Measurements from ENCODE around the gene EIF5. TPM values are rescaled to one million over a fixed set of nuclear protein-coding genes. Genes with fewer than 3 reads are reported as not detected.
A peak's percentile ranks its signal among the peaks of the same experiment; 100 is the strongest.

The EIF5 gene
- total RNA-seq: 100 to 1,000 TPM; 191 to 232 TPM
- long read RNA-seq, donor 1, full-length matches to known transcripts: 54 of 105 reads
- long read RNA-seq, donor 1, partial matches to known transcripts: 41 of 105 reads
- long read RNA-seq, donor 1, other reads (novel, unspliced or antisense): 10 of 105 reads
- long read RNA-seq, donor 2, full-length matches to known transcripts: 17 of 309 reads
- long read RNA-seq, donor 2, partial matches to known transcripts: 273 of 309 reads
- long read RNA-seq, donor 2, other reads (novel, unspliced or antisense): 19 of 309 reads

GRCh38 chr14:103333754-103334643, at the start of gene EIF5:
Gene EIF5, plus strand, starts transcription at chr14:103334237. Its CDS starts 1,624 bp downstream, at chr14:103335861.
- intact Hi-C loops (cut with DNase I): loop anchor here in 1 of 2 donors (10.0 kb wide), 1 partner anchor 51 kb away; the partner anchor contains the start of gene MARK3
- peak; percentile 100 for DNase-seq (ENCODE audit: low spot score)

DNA sequence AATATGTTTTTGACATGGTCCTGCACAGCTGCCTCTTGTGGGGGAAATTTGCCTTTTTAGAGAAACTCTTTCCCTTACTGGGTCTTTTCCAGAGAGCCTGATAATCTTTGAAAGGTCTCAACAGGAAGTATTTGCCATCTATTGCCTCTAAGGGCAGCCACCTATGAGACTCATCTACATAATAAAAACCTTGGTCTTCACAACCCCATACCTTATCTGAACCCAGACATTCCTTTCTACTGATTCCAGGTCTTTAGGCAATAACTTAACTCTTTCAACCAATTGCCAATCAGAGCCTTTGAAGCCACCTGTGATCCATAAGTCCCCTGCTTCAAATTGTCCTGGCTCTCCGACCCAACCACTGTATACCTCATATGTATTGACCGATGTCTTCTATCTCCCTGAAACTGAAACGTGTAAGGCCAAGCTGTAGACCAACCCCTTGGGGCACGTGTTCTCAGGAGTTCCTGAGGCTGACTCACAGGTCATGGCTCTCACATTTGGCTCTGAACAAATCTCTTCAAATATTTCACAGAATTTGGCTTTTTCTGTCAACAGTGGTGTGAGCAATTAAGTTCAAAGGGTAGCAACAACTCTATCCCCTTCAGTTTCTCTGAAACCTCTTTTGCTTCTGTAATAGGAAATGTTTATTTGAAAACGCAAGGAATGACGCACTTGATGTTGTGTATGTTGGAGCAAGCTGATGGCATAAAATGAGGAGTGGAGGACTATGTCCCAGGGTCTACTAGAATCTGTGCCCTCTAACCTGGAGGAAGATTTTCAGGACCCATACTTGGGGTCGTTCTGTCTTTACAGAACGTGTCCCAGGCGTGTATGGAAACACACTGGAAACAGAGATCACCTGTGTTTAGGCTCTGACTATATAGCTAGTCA, 49.2 kb upstream of the EIF5 start:
- peak; percentile 34 for DNase-seq (ENCODE audit: low spot score)
- intact Hi-C loops (cut with DNase I): no loop called here

- peak; percentile 1 for DNase-seq (ENCODE audit: low spot score)
- intact Hi-C loops (cut with DNase I): no loop called here
These were observed 47.6 kb upstream of the EIF5 start for GRCh38 chr14:103286460-103286859.

DNA sequence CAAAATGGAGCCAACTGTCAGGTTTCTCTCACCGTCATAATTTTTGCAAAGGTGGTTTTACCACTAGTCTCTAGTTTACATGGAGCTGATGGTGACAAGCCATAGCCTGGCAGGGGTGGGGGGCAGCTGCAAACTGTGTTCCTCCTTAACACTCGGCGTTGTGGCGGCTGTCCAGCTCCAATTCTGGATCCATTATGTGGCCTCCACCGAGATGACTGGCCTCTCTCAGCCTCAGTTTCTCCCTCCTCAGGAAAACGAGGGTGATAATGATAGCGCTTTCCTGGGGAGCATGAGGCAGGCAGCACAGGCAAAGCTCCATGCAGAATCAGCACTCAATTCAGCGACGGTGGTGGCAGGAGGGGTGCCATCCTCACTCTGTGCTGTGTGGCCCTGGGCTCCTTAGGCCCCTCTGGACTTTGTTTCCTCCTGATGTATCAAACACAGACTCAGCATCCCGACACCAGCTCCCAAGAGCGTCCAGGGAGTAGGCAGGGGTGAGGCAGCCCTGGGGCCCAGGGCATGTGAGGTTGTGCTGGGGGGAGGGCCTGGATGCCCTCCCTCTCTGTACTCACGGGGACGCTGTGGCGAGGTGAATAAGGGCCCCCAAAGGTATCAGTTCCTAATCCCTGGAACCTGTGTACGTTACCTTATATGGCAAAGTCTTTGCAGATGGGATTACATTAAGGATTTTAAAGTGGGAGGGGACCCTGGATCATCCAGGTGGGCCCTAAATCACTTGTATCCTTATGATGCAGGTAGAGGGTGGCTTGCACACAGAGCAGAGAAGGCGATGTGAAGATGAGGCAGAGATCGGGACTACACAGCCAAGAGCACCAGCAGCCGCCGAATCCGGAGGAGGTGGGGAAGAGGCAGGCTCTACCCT, 46.8 kb upstream of the EIF5 start:
- peak; percentile 69 for DNase-seq (ENCODE audit: low spot score)
- intact Hi-C loops (cut with DNase I): no loop called here

DNA sequence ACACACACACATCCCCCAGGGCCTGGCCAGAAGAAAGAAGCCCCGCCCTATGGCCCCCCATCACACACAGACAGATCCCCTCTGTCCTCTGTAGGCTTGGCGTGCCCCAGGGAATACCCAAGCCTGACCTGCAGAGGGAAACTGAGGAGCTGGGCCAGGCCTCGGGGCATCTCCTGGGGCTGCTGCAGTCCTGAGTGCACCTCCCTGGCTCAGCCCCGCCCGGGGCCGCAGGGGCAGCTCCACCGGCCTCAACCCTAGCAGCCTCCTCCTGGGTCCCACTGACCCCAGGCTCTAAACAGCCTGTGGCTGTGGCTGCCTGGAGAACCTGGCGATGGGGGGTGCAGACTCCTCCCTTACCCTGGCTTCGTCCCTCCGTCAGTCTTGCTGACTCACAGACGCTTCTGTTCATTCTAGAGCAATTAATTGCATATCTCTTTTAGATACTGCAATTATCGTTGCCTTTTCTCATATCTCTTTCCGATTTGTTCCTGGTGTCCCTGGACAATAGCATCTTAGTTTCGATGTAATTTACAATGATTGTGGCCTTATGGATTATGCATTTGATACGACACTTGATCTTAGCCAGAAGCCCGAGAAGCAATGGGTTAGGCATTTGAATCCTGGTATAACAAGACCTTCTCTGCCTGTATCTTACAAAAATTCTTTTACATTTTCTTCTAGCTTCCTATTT, 45.8 kb upstream of the EIF5 start:
- peak; percentile 76 for DNase-seq (ENCODE audit: low spot score)
- intact Hi-C loops (cut with DNase I): no loop called here

GRCh38 chr14:103290056-103290455, 44.0 kb upstream of the EIF5 start:
- intact Hi-C loops (cut with DNase I): loop anchor here (5.0 kb wide), 3 partner anchors 103 to 213 kb away; no protein-coding TSS in a partner anchor
- peak; percentile 23 for DNase-seq (ENCODE audit: low spot score)

GRCh38 chr14:103290494-103290893, 43.5 kb upstream of the EIF5 start:
- DNase-seq (ENCODE audit: low spot score): peak; percentile 74
- intact Hi-C loops (cut with DNase I): loop anchor here (5.0 kb wide), 3 partner anchors 103 to 213 kb away; no protein-coding TSS in a partner anchor

DNA sequence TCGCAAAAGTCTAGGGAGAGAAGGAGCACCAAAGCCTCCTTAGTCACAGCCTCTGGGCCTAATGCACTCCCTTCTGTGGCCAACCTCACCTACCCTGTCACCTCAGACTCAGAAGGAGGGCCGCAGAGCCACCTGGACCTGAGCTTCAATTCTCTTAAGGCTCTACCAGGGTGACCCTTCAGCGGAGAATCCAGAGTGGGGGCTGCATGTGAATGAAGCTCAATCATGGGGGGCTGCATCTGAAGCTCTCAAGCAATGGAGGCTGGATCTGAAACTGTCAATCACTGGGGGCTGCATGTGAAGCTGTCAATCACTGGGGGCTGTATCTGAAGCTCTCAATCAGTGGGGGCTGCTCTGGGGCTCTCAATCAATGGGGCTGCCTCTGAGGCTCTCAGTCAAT, 43.1 kb upstream of the EIF5 start:
- DNase-seq (ENCODE audit: low spot score): peak; percentile 32
- intact Hi-C loops (cut with DNase I): loop anchor here (5.0 kb wide), 3 partner anchors 104 to 214 kb away; no protein-coding TSS in a partner anchor

DNA sequence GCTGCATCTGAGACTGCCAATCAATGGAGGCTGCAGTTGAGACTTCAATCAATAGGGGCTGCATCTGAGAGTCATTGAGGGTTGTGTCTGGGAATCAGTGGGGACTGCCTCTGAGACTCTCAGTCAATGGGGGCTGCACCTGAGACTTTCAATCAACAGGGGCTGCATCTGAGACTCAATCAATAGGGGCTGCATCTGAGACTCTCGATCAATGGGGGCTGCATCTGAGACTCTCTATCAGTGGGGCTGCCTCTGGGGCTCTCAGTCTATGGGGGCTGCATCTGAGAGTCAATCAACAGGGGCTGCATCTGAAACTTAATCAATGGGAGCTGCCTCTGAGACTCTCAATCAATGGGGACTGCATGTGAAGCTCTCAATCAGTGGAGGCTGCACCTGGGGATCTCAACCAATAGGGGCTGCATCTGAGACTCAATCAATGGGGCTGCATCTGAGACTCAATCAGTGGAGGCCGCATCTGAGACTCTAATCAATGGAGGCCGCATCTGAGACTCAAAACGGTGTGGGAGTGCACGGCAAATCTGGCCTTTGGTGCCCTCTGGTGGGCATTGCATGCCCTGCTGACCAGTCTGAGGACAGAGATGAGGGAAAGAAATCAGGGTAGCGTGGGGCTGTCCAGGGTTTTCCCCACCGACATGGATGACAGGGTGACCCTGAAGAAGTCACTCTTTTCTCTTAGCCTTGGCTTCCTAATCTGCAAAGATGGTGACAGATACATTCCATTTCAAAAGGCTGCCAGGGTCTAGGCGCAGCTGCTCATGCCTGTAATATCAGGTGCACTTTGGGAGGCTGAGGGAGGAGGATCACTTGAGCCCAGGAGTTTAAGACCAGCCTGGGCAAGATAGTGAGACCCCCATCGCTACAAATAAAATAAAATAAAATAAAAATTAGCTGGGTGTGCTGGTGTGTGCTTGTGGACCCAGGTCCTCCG, 41.3 kb upstream of the EIF5 start:
- DNase-seq (ENCODE audit: low spot score): peak; percentile 93
- intact Hi-C loops (cut with DNase I): loop anchor here (2.0 to 5.0 kb wide), 4 partner anchors 105 to 215 kb away; no protein-coding TSS in a partner anchor

GRCh38 chr14:103293465-103293864, 40.6 kb upstream of the EIF5 start:
- intact Hi-C loops (cut with DNase I): loop anchor here (2.0 to 5.0 kb wide), 4 partner anchors 106 to 216 kb away; no protein-coding TSS in a partner anchor
- DNase-seq (ENCODE audit: low spot score): peak; percentile 56

GRCh38 chr14:103294091-103294490, 39.9 kb upstream of the EIF5 start:
- peak; percentile 76 for DNase-seq (ENCODE audit: low spot score)
- intact Hi-C loops (cut with DNase I): loop anchor here (5.0 kb wide), 3 partner anchors 107 to 217 kb away; no protein-coding TSS in a partner anchor

DNA sequence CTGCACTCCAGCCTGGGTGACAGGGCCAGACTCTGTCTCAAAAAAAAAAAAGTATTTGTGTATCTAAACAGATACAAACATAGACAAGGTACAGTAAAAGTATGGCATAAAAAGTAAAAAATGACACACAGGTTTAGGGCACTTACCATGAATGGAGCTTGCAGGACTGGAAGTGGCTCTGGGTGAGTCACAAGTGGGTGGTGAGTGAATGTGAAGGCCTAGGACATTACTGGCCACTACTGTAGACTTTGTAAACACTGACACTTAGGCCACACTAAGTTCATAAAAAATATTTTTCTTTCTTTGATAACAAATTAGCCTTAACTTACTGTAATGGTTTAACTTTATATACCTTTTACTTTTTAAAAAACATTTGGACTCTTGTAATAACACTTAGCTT, 38.0 kb upstream of the EIF5 start:
- intact Hi-C loops (cut with DNase I): no loop called here
- DNase-seq (ENCODE audit: low spot score): peak; percentile 8

GRCh38 chr14:103296987-103297386, 37.0 kb upstream of the EIF5 start:
- intact Hi-C loops (cut with DNase I): no loop called here
- peak; percentile 26 for DNase-seq (ENCODE audit: low spot score)

GRCh38 chr14:103298620-103299019, 35.4 kb upstream of the EIF5 start:
- intact Hi-C loops (cut with DNase I): no loop called here
- DNase-seq (ENCODE audit: low spot score): no peak

DNA sequence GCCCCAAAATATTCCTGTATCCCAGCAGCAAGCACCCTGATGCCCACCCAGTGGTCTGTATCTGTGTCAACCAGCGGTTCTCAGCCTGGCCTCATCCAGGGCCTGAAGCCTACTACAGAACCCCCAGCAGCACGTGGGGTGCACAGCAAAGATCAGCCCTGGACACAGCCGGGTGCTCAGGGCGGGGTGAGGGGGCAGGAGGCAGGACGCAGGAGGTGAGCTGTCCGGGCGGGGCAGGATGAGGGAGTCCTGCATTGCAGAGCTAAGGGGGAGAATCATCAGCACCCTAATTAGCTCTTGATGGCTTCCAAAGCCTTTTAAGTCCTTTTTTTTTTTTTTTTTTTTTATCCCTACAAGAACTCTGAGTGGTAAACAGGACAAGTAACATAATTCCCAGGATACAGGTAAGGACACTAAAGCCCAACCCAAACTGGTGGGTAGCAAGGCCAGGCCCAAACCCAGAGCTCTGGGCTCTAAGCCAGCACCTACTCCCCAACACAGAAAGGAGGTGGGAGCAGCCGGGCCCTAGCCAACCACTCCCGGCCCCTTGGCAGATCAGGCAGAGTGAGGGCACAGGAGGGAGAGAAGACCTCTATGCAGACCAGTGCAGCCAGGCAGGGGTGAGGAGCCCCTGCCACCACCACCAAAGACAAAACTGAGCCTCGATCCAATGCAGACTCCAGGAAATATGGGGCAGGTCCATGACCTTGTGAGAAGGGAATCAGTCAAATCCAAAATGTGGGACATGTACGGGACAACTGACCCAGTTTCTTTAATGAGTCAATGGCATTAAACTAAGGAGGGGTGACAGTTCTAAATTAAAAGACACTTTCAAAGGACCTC, 32.3 kb upstream of the EIF5 start:
- no peak for DNase-seq (ENCODE audit: low spot score)
- intact Hi-C loops (cut with DNase I): no loop called here
